Ovary (tissue), 3 donors: Measurements from ENCODE around the gene TAS2R41.

Experiments
- CTCF ChIP-seq, 3 donors: fragments of 450-650 bp in 2 of 3; fragments of 200-600 bp in 1 of 3; IDR thresholded peaks; one replicate each; pipeline versions ENCODE4 v1.5.1 to v1.8.0; 2016 to 2022; ENCODE audit warnings: antibody characterized with exemption in 3 of 3, mild to moderate bottlenecking in 1 of 3
- POLR2A ChIP-seq: fragments of 450-650 bp; IDR thresholded peaks from one replicate; pipeline ENCODE4 v1.6.1; 2017; ENCODE audit warnings: antibody characterized with exemption, mild to moderate bottlenecking, moderate library complexity
- donor health status: DM: no; HTN: no; CAD: no.

- no peak for TF ChIP-seq CTCF (IDR thresholded peaks at IDR 0.05)
- no peak for TF ChIP-seq POLR2A
Measured at GRCh38 chr7:143455491-143455890, 22.2 kb upstream of the TAS2R41 start.
